EH (cell line): ENCODE data around the gene SEZ6L2.
"Not testable (repeated sequence)": the region's sequence is repeated elsewhere in the genome, so short reads cannot be mapped to it uniquely, and the experiment has no call there.

ENCODE experiments used
- DNase-seq: peaks from one replicate; pipeline ENCODE4 v3.0.0-alpha.2; 2015; ENCODE audit warnings: low read depth

SEZ6L2 gene

GRCh38 chr16:29909851-29910250 is 10.5 kb upstream of the SEZ6L2 start:
- DNase-seq = not testable (repeated sequence)

GRCh38 chr16:29909391-29909790 is 10.0 kb upstream of the SEZ6L2 start:
- DNase-seq = peak; percentile 72

GRCh38 chr16:29908719-29909220 is 9.4 kb upstream of the SEZ6L2 start:
- no peak for DNase-seq

- DNase-seq = no peak
These were observed 8.6 kb upstream of the SEZ6L2 start for GRCh38 chr16:29907973-29908372.

GRCh38 chr16:29906520-29907244 is 7.3 kb upstream of the SEZ6L2 start:
- DNase-seq = no peak

GRCh38 chr16:29905668-29906067 is 6.3 kb upstream of the SEZ6L2 start:
- DNase-seq = no peak

GRCh38 chr16:29904947-29905346 is 5.6 kb upstream of the SEZ6L2 start:
- no peak for DNase-seq

GRCh38 chr16:29903590-29903989 is 4.2 kb upstream of the SEZ6L2 start:
- DNase-seq = no peak

GRCh38 chr16:29901607-29901945 is 2.2 kb upstream of the SEZ6L2 start:
- no peak for DNase-seq

GRCh38 chr16:29900888-29901606 is 1.7 kb upstream of the SEZ6L2 start:
- DNase-seq = peak; percentile 47

- DNase-seq = peak; percentile 94
These were observed 945 bp upstream of the SEZ6L2 start, which contains the start of gene ASPHD1 for GRCh38 chr16:29900102-29900887. ASPHD1 (plus strand) TSS chr16:29900488; CDS start chr16:29900972, 484 bp downstream.

GRCh38 chr16:29898804-29899515 is 390 bp downstream of the SEZ6L2 start:
- no peak for DNase-seq

GRCh38 chr16:29898135-29898803 is 1.1 kb downstream of the SEZ6L2 start:
- DNase-seq = no peak

- no peak for DNase-seq
These were observed 2.0 kb downstream of the SEZ6L2 start for GRCh38 chr16:29897333-29897732.

- DNase-seq = no peak
These were observed 2.5 kb downstream of the SEZ6L2 start for GRCh38 chr16:29896841-29897240.

GRCh38 chr16:29894352-29894751 is 5.0 kb downstream of the SEZ6L2 start:
- no peak for DNase-seq

- no peak for DNase-seq
These were observed 5.8 kb downstream of the SEZ6L2 start for GRCh38 chr16:29893553-29893952.

- DNase-seq = no peak
These were observed 6.9 kb downstream of the SEZ6L2 start for GRCh38 chr16:29892458-29892813.

GRCh38 chr16:29891525-29892457 is 7.6 kb downstream of the SEZ6L2 start:
- no peak for DNase-seq

GRCh38 chr16:29889372-29889771 is 10.0 kb downstream of the SEZ6L2 start:
- not testable (repeated sequence) for DNase-seq
